HUES6 (cell line): ENCODE data around the gene MEN1.

ENCODE experiments used
- H3K27ac ChIP-seq: 2 replicates; pipeline ENCODE4 v1.7.0; 2013; ENCODE audit warnings: low read depth, mild to moderate bottlenecking, low read length, inconsistent platforms
- H3K27me3 ChIP-seq: 2 replicates; pipeline ENCODE4 v1.6.1; 2013; ENCODE audit warnings: low read length; ENCODE audit not compliant: control insufficient read depth, insufficient read depth
- H3K36me3 ChIP-seq: 2 replicates; pipeline ENCODE4 v1.6.1; 2013; ENCODE audit warnings: low read length; ENCODE audit not compliant: control insufficient read depth, insufficient read depth
- H3K4me1 ChIP-seq: 2 replicates; pipeline ENCODE4 v1.6.1; 2013; ENCODE audit warnings: low read length; ENCODE audit not compliant: control insufficient read depth, insufficient read depth
- H3K4me3 ChIP-seq: 2 replicates; pipeline ENCODE4 v1.5.1; 2013; ENCODE audit warnings: low read depth, low read length
- H3K9ac ChIP-seq: one replicate; pipeline ENCODE4 v1.6.1; 2013; ENCODE audit warnings: mild to moderate bottlenecking, low read length
- H3K9me3 ChIP-seq: 2 replicates; pipeline ENCODE4 v1.6.1; 2013; ENCODE audit warnings: low read depth, low read length; ENCODE audit not compliant: control insufficient read depth, insufficient read depth

The MEN1 gene

DNA sequence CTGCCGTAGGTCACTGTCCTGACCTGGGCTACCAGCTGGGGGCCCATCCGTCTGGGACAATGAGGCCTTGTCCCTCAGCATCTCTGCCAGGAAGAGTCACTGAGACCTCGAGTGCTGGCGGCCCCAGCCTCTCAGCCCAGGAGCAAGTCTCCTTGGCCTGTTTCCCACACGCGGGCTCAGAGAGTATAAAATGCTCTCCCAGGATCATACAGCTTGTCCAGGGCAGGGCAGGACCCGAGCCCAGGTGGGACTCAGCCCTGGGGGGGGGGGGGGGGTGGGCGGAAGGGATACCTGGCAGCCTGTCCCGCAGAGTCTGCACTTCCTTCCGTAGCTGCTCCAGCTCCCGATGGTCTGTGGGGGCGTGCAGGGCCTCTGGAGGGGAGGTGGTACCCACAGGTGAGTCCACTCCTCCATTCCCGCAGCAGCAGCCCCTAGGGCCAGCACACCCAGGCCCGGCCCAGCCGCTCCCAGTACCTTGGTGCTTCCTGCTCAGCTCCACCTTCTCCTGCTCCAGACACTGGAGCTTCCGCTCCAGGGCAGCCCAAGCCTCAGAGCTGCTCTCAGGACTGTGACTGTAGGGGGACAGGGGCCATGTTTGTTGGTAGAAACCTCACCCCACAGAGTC, 26.2 kb upstream of the MEN1 start:
- Histone ChIP-seq H3K27ac (no peak overlapping the region), H3K4me1 (no peaks in the 10 kb centered on the region), H3K27me3 (no peaks in the 10 kb centered on the region), H3K36me3 (peaks cover 78% of the 10 kb centered on the region), H3K9ac (no peak overlapping the region), H3K4me3 (no peak overlapping the region), H3K9me3 (no peaks in the 10 kb centered on the region)

DNA sequence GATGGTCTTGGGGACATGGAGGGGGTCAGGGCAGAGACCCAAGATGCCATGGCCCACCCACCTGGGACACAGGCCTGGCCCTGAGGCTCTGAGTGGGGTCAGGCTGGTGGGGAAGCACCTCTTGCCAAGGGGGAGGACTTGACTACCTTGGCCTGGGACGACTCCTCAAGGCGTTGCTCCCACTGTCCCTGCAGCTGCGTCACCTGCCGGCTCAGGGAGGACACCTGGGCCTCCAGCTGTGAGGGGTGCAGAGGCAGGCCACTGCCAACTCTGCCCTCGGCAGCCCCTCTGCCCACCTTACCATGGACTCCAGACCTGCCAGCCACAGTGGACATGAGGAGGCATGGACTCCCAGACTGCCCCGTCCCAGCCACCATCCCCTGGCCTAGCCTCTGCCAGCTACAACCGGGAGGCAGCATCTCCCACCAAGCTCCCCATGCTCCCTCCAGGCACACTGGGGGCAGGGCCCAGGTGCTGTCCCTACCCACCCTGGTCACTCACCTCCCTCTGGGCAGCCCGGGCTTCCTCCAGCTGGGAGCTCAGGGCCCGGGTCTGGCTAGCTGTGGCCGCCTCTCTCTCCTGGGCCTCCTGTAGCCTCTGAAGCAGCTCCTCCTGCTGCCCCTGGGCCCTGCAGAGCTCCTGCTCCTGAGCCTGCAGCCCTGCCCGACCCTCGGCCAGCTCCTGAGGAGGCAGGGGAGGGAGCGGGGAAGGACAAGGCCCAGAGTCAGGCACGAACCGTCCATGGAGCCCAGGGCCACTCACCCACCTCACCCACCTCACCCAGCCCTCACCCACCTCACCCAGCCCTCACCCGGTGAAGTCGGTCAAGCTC, 25.5 kb upstream of the MEN1 start:
- no peaks in the 10 kb centered on the region for H3K4me1 ChIP-seq
- no peaks in the 10 kb centered on the region for H3K27me3 ChIP-seq
- H3K9me3 ChIP-seq = no peaks in the 10 kb centered on the region
- no peak overlapping the region for H3K9ac ChIP-seq
- peaks cover 83% of the 10 kb centered on the region for H3K36me3 ChIP-seq
- H3K4me3 ChIP-seq = no peak overlapping the region
- H3K27ac ChIP-seq = no peak overlapping the region

- Histone ChIP-seq H3K4me1 (no peaks in the 10 kb centered on the region), H3K9me3 (no peaks in the 10 kb centered on the region), H3K36me3 (peaks cover 83% of the 10 kb centered on the region), H3K9ac (no peak overlapping the region), H3K4me3 (no peak overlapping the region), H3K27ac (no peak overlapping the region), H3K27me3 (no peaks in the 10 kb centered on the region)
Measured at GRCh38 chr11:64834723-64835615, 24.6 kb upstream of the MEN1 start.

GRCh38 chr11:64834031-64834722, 23.8 kb upstream of the MEN1 start:
- Histone ChIP-seq H3K4me3 (no peak overlapping the region), H3K9ac (no peak overlapping the region), H3K36me3 (peaks cover 82% of the 10 kb centered on the region), H3K4me1 (no peaks in the 10 kb centered on the region), H3K27ac (no peak overlapping the region), H3K27me3 (no peaks in the 10 kb centered on the region), H3K9me3 (no peaks in the 10 kb centered on the region)

DNA sequence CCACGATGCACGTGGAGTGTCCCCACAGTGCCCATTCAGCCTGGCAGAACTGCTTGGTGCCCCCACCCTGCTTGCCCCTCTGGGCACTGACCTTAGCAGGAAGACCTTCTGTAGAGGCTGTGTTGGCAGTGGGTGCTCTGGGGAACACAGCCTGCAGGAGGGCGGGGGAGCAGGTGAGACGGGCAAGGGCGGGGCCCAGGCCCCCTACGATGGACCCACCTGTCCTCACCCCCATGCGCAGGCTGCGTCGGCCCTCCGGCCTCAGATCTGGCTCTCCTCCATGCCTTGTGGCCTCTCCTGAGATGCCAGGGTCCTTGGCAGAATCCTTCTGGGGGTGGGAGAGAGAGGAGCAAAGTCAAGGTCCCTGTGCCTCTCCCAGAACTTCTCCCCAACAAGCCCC, 23.2 kb upstream of the MEN1 start:
- H3K27ac ChIP-seq = no peak overlapping the region
- H3K9ac ChIP-seq = no peak overlapping the region
- H3K4me1 ChIP-seq = no peaks in the 10 kb centered on the region
- peaks cover 79% of the 10 kb centered on the region for H3K36me3 ChIP-seq
- H3K27me3 ChIP-seq = no peaks in the 10 kb centered on the region
- no peak overlapping the region for H3K4me3 ChIP-seq
- H3K9me3 ChIP-seq = no peaks in the 10 kb centered on the region

DNA sequence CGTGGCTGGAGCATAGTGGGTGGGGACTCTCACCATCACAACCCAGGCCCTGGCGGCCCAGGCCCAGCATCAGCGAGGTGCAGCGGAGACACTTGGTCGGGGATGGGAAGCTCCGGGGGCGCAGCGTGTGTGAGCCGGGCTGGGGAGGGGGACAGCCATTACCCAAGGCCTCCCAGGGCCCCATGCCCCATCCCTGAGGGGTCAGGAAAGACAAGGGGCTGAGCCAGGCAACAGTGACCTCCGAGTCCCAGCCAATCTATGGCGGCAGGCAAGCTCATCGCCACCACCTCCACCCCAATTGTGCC, 22.8 kb upstream of the MEN1 start:
- peaks cover 76% of the 10 kb centered on the region for H3K36me3 ChIP-seq
- no peak overlapping the region for H3K27ac ChIP-seq
- H3K27me3 ChIP-seq = no peaks in the 10 kb centered on the region
- H3K4me1 ChIP-seq = no peaks in the 10 kb centered on the region
- H3K4me3 ChIP-seq = no peak overlapping the region
- no peaks in the 10 kb centered on the region for H3K9me3 ChIP-seq
- no peak overlapping the region for H3K9ac ChIP-seq

DNA sequence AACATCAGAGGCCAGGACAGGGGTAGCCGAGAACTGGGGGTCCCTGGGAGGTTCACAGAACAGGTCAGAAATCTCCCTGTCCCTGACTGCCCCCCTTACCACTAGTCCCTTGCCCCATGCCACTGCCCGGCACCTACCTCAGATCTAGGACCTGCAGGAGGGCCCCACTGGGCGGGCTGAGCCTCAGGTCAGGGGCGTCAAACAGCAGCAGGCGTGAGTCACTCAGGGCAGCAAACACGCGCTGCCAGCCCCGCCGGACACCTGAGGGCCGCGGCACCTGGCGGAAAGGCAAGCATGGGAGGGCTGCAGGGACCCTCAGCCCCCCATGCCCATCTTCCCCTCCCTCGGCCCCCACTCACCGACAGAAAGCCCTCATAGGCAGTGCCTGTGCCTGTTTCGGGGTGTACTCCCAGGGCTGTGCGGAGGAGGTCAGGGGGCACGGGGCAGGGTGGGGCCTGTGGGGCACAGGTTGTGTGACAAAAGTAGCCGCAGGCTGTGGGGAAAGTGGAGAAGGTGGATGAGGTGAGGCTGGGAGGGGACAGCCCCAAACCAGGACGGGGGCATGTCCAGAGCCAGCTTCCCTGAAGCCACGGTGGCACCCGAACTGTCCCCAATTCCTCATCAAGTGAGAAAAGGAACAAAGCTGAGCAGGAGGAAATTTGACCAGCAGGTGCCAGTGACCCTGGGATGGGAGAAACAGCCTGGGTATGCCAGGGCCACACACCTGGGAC, 22.3 kb upstream of the MEN1 start:
- H3K9ac ChIP-seq = no peak overlapping the region
- H3K4me1 ChIP-seq = no peaks in the 10 kb centered on the region
- H3K9me3 ChIP-seq = no peaks in the 10 kb centered on the region
- H3K4me3 ChIP-seq = no peak overlapping the region
- no peaks in the 10 kb centered on the region for H3K27me3 ChIP-seq
- H3K27ac ChIP-seq = no peak overlapping the region
- peaks cover 74% of the 10 kb centered on the region for H3K36me3 ChIP-seq

- no peaks in the 10 kb centered on the region for H3K27me3 ChIP-seq
- H3K4me1 ChIP-seq = no peaks in the 10 kb centered on the region
- H3K9ac ChIP-seq = no peak overlapping the region
- H3K36me3 ChIP-seq = peaks cover 77% of the 10 kb centered on the region
- no peaks in the 10 kb centered on the region for H3K9me3 ChIP-seq
- H3K4me3 ChIP-seq = no peak overlapping the region
- H3K27ac ChIP-seq = no peak overlapping the region
Measured at GRCh38 chr11:64831411-64831891, 21.1 kb upstream of the MEN1 start.

DNA sequence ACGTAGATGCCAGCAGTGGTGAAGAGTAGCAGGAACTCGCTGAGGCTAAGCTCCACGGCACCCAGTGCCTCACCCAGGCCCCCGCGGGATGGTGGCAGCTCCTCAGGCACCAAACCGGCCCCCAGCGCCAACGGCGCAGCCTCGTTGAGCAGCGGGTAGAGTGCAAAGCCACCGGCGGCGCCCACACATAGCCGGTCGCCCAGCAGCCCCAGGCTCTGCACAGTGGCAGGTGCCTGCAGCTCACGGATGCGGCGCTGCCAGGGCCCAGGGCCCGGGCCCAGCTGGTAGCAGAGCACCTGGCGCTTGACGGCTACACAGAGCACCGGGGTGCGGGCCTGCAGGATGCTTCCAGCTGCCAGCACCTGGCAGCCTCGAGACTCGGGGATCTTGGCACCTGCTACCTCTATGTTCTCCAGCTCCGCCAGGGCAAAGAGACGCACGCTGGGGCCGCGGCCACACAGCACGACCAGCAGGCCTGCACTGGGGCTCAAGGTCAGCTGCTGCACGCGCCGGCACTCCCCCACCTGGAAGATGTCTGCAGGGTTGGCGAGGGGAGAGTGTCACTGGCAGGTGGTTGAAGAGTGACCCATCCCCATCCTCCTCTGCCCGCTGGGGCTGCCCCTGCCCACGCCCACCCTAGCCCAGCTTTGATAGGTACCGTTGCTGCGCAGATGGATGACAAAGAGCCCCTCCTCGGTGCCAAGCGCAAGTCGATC, 19.3 kb upstream of the MEN1 start:
- Histone ChIP-seq H3K27ac (no peak overlapping the region), H3K4me1 (no peaks in the 10 kb centered on the region), H3K27me3 (no peaks in the 10 kb centered on the region), H3K9ac (no peak overlapping the region), H3K4me3 (no peak overlapping the region), H3K9me3 (no peaks in the 10 kb centered on the region), H3K36me3 (peaks cover 73% of the 10 kb centered on the region)

DNA sequence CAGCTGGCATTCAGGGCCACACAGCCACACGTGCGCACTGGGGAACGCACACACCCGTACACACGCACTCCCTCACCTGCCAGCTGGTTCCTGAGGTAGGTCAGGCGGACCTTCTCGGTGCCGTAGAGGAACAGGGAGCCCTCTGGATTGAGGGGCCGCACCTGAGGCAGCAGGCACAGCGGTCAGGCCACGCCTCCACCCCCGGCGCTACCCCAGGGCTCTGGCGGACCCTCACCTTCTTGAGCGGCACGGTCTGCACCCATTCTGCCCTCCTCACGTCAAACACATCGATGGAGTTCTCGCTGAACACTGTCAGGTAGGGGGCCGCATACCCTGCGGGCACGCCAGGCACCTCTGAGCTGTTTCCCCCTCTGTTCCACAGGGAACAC, 17.1 kb upstream of the MEN1 start:
- Histone ChIP-seq H3K9me3 (no peaks in the 10 kb centered on the region), H3K27me3 (no peaks in the 10 kb centered on the region), H3K27ac (no peak overlapping the region), H3K36me3 (peaks cover 54% of the 10 kb centered on the region), H3K9ac (no peak overlapping the region), H3K4me1 (no peaks in the 10 kb centered on the region), H3K4me3 (no peak overlapping the region)
